Activated CD8-positive, alpha-beta memory T cell treated with anti-CD3 and anti-CD28 coated beads, Interleukin-2, amount 10 ng/mL, durations not matched to agents 7 days and 5 days (primary cell): ENCODE measurements around the gene PPM1E. TPM values are rescaled to one million over a fixed set of nuclear protein-coding genes. Genes with fewer than 3 reads are reported as not detected.

ENCODE experiments used
- ATAC-seq: fragments of 150-1000 bp; cut with Tn5 transposase; one replicate; pipeline ENCODE4 v1.10.0; 2021; ENCODE audit warnings: moderate library complexity
- CTCF ChIA-PET: fragments of 350-600 bp; sonication (Branson Sonifier 250); formaldehyde crosslinking; loops from one replicate; lab custom pipeline; 2021; ENCODE audit warnings: antibody characterized with exemption; lab: Charles Lee
- DNase-seq: peaks from one replicate; pipeline ENCODE4 v3.0.0-alpha.2; 2020
- H3K27ac Mint-ChIP-seq: one replicate; pipeline ENCODE4 v1.8.0; 2021; ENCODE audit warnings: mild to moderate bottlenecking, mixed read lengths
- H3K27me3 Mint-ChIP-seq: one replicate; pipeline ENCODE4 v1.8.0; 2021; ENCODE audit warnings: mixed read lengths
- H3K36me3 Mint-ChIP-seq: one replicate; pipeline ENCODE4 v1.8.0; 2021; ENCODE audit warnings: mild to moderate bottlenecking, mixed read lengths
- H3K4me1 Mint-ChIP-seq: one replicate; pipeline ENCODE4 v1.8.0; 2021; ENCODE audit warnings: mixed read lengths
- H3K4me3 Mint-ChIP-seq: one replicate; pipeline ENCODE4 v1.8.0; 2021; ENCODE audit warnings: mild to moderate bottlenecking, moderate library complexity, mixed read lengths
- H3K9me3 Mint-ChIP-seq: one replicate; pipeline ENCODE4 v1.8.0; 2022; ENCODE audit warnings: low read depth, mixed read lengths
- total RNA-seq, 2 experiments: library from RNA; stranded (reverse); gene quantifications; one replicate each; pipeline ENCODE4 v1.2.3, GENCODE V29; 2021

PPM1E gene
- total RNA-seq, 2 experiments from 2014 or later = 0.03 to 0.07 TPM

- peak; percentile 100 for ATAC-seq
- no peaks in the 10 kb centered on the region for H3K9me3 Mint-ChIP-seq
Observed at GRCh38 chr17:59001158-59001814, 245.6 kb downstream of the PPM1E start.

GRCh38 chr17:59002126-59002525 is 246.5 kb downstream of the PPM1E start:
- Mint-ChIP-seq H3K4me1 (peaks cover 38% of the 10 kb centered on the region), H3K4me3 (no peak overlapping the region), H3K27ac (peak overlapping the region; percentile 95), H3K9me3 (no peaks in the 10 kb centered on the region), H3K36me3 (peaks cover 27% of the 10 kb centered on the region), H3K27me3 (no peaks in the 10 kb centered on the region)
- no peak for ATAC-seq
- CTCF ChIA-PET = interaction anchor here (1.4 to 1.8 kb wide), 3 partner anchors 11 to 483 kb away, joined by 3 to 7 read pairs (median 4); no protein-coding TSS in a partner anchor
- DNase-seq = no peak

More at GRCh38 chr17:59001158-59001814, 245.6 kb downstream of the PPM1E start:
- CTCF ChIA-PET = interaction anchor here (1.4 to 1.8 kb wide), 3 partner anchors 12 to 482 kb away, joined by 3 to 7 read pairs (median 4); no protein-coding TSS in a partner anchor
- Mint-ChIP-seq H3K27me3 (no peaks in the 10 kb centered on the region), H3K27ac (peak overlapping the region; percentile 95), H3K4me3 (peak overlapping the region; percentile 81), H3K36me3 (peaks cover 28% of the 10 kb centered on the region), H3K4me1 (peaks cover 38% of the 10 kb centered on the region)
- DNase-seq = peak; percentile 92

DNA sequence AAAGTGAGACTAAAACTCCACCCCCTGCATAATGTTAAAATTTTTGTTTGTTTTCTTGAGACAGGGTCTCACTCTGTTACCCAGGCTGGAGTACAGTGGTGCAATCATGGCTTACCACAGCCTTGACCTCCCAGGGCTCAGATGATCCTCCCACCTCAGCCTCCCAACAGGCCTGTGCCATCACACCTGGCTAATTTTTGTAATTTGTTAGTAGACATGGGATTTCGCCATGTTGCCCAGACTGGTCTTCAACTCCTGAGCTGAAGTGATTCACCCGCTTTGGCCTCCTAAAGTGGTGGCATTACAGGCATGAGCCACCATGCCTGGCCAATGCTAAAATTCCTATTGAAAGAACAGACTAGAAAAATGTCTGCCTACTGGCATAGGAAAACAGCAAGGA is 247.2 kb downstream of the PPM1E start:
- CTCF ChIA-PET = interaction anchor here (0.7 to 2.6 kb wide), 5 partner anchors 10 to 484 kb away, joined by 4 to 16 read pairs (median 6); no protein-coding TSS in a partner anchor
- DNase-seq = no peak
- ATAC-seq = no peak
- peaks cover 26% of the 10 kb centered on the region for H3K36me3 Mint-ChIP-seq
- peaks cover 38% of the 10 kb centered on the region for H3K4me1 Mint-ChIP-seq
- H3K27ac Mint-ChIP-seq = peak overlapping the region; percentile 52
- no peaks in the 10 kb centered on the region for H3K9me3 Mint-ChIP-seq
- no peaks in the 10 kb centered on the region for H3K27me3 Mint-ChIP-seq
- no peak overlapping the region for H3K4me3 Mint-ChIP-seq

GRCh38 chr17:59003860-59004259 is 248.2 kb downstream of the PPM1E start:
- Mint-ChIP-seq H3K36me3 (peaks cover 16% of the 10 kb centered on the region), H3K4me1 (peaks cover 38% of the 10 kb centered on the region), H3K27me3 (no peaks in the 10 kb centered on the region), H3K4me3 (no peak overlapping the region), H3K27ac (no peak overlapping the region), H3K9me3 (no peaks in the 10 kb centered on the region)
- DNase-seq (no peak), ATAC-seq (no peak)
- CTCF ChIA-PET = interaction anchor here (0.7 to 3.1 kb wide), 7 partner anchors 10 to 485 kb away, joined by 3 to 20 read pairs (median 4); no protein-coding TSS in a partner anchor

DNA sequence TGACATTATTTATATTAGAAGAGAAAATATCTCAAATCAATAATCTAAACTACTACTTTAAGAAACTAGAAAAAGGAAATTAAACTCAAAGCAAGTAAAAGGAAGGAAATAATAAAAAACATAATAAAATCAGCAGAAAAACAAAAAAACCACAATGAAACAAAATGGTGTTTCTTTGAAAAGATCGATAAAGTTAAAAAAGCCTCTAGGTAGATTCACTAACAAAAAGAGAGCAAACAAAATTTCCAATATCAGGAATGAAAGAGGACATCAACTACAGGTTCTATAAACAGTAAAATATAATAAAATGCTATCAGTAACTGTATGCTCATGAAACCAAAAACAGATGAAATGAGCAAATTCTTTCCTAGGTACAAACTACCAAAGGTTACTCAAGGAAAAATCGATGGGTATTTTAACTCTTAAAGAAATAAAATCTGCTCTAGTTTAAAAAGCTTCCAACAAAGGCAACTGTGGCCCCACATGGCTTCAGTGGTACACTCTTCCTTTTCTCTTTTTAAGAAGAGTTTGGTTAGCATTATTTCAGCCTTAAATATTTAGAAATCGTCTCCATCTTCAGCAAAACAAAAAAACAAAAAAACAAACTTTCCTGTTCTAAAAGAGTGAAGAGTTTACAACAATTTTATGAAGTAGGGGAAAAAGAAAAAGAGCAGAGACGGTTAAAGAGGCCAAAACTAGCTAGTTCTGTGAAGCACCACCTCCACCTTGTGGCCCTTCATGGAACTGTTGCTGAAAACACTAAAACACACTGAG is 248.9 kb downstream of the PPM1E start:
- Mint-ChIP-seq H3K4me3 (no peak overlapping the region), H3K36me3 (peaks cover 10% of the 10 kb centered on the region), H3K9me3 (no peaks in the 10 kb centered on the region), H3K4me1 (peaks cover 37% of the 10 kb centered on the region), H3K27ac (peak overlapping the region; percentile 77), H3K27me3 (no peaks in the 10 kb centered on the region)
- ATAC-seq (peak; percentile 48), DNase-seq (peak; percentile 79)
- CTCF ChIA-PET = interaction anchor here (0.6 to 3.1 kb wide), 26 partner anchors 9 to 486 kb away, joined by 3 to 24 read pairs (median 4); partner anchors contain the start of genes RAD51C and TEX14

- Mint-ChIP-seq H3K4me1 (peaks cover 11% of the 10 kb centered on the region), H3K27me3 (no peaks in the 10 kb centered on the region), H3K27ac (no peak overlapping the region), H3K9me3 (no peaks in the 10 kb centered on the region), H3K36me3 (peaks cover 10% of the 10 kb centered on the region), H3K4me3 (no peak overlapping the region)
- ATAC-seq = no peak
- CTCF ChIA-PET = interaction anchor here (0.7 to 1.2 kb wide), 3 partner anchors 8 to 758 kb away, joined by 3 to 4 read pairs (median 3); no protein-coding TSS in a partner anchor
- DNase-seq = no peak
Observed at GRCh38 chr17:59007995-59008394, 252.3 kb downstream of the PPM1E start.

DNA sequence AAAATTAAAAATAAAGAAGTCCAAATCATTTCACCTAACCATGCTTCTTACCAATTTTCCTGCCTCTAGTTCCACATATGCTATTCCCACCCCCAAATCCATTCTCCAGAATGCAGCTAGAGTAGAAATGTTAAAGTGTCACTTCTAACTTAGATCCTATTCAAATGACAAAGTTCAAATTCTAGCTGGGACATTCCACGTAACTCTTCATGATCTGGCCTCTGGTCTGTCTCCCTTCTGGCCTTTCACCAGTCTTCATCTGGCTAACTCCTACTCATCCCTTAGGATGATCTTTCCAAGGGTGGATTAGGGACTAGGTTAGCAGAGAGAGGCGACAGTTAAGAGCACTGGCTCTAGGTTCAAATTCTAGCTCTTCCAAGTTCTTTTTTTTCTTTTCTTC is 253.1 kb downstream of the PPM1E start:
- H3K9me3 Mint-ChIP-seq = no peaks in the 10 kb centered on the region
- H3K4me1 Mint-ChIP-seq = peaks cover 8% of the 10 kb centered on the region
- CTCF ChIA-PET = interaction anchor here (0.7 to 1.0 kb wide), 2 partner anchors 298 to 759 kb away, joined by 3 read pairs; no protein-coding TSS in a partner anchor
- ATAC-seq = no peak
- DNase-seq = no peak
- H3K4me3 Mint-ChIP-seq = no peak overlapping the region
- H3K27ac Mint-ChIP-seq = no peak overlapping the region
- H3K27me3 Mint-ChIP-seq = no peaks in the 10 kb centered on the region
- peaks cover 13% of the 10 kb centered on the region for H3K36me3 Mint-ChIP-seq

DNA sequence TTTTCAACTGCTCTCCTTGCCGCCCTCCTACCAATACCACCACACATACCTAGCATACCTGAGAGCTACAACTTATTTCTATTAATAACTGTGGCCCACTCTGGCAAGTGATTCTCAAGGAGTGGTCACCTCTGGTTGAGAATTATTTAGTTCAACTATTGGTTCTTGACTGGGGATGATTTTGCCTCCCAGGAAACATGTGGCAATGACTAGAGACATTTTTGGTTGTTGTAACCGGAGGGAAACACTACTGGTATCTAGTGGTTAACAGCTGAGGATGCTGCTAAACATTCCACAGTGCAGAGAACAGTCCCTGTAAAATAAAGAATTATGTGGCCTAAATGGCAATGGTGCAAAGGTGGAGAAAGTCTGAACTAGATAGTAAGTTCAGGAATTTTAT is 254.4 kb downstream of the PPM1E start:
- H3K9me3 Mint-ChIP-seq = no peaks in the 10 kb centered on the region
- H3K27me3 Mint-ChIP-seq = no peaks in the 10 kb centered on the region

GRCh38 chr17:59011975-59012374 is 256.3 kb downstream of the PPM1E start:
- CTCF ChIA-PET = interaction anchor here (0.6 kb wide), 1 partner anchor 217 kb away, joined by 3 read pairs; no protein-coding TSS in a partner anchor

More for the DNA sequence above, 254.4 kb downstream of the PPM1E start:
- Mint-ChIP-seq H3K4me3 (no peak overlapping the region), H3K27ac (no peak overlapping the region), H3K4me1 (no peaks in the 10 kb centered on the region), H3K36me3 (peaks cover 16% of the 10 kb centered on the region)
- CTCF ChIA-PET = interaction anchor here (0.5 kb wide), 1 partner anchor 199 kb away, joined by 5 read pairs; no protein-coding TSS in a partner anchor
- DNase-seq (no peak), ATAC-seq (no peak)

GRCh38 chr17:59018019-59018418 is 262.4 kb downstream of the PPM1E start:
- no peak overlapping the region for H3K27ac Mint-ChIP-seq
- peaks cover 33% of the 10 kb centered on the region for H3K36me3 Mint-ChIP-seq
- CTCF ChIA-PET = interaction anchor here (1.2 to 2.0 kb wide), 2 partner anchors 11 to 13 kb away, joined by 3 to 6 read pairs; no protein-coding TSS in a partner anchor
- no peak for ATAC-seq
- H3K4me1 Mint-ChIP-seq = no peaks in the 10 kb centered on the region
- peaks cover 3% of the 10 kb centered on the region for H3K9me3 Mint-ChIP-seq
- DNase-seq = no peak
- H3K27me3 Mint-ChIP-seq = no peaks in the 10 kb centered on the region
- no peak overlapping the region for H3K4me3 Mint-ChIP-seq

More at GRCh38 chr17:59011975-59012374, 256.3 kb downstream of the PPM1E start:
- H3K4me1 Mint-ChIP-seq = no peaks in the 10 kb centered on the region
- DNase-seq (no peak), ATAC-seq (no peak)
- H3K9me3 Mint-ChIP-seq = no peaks in the 10 kb centered on the region
- no peak overlapping the region for H3K27ac Mint-ChIP-seq
- H3K27me3 Mint-ChIP-seq = no peaks in the 10 kb centered on the region
- no peak overlapping the region for H3K4me3 Mint-ChIP-seq
- H3K36me3 Mint-ChIP-seq = peaks cover 19% of the 10 kb centered on the region

- H3K36me3 Mint-ChIP-seq = peaks cover 29% of the 10 kb centered on the region
- peaks cover 7% of the 10 kb centered on the region for H3K4me1 Mint-ChIP-seq
- H3K4me3 Mint-ChIP-seq = no peak overlapping the region
- no peak for DNase-seq
- no peak for ATAC-seq
- CTCF ChIA-PET = no interaction called here
- no peaks in the 10 kb centered on the region for H3K27me3 Mint-ChIP-seq
- H3K27ac Mint-ChIP-seq = no peak overlapping the region
- H3K9me3 Mint-ChIP-seq = peaks cover 3% of the 10 kb centered on the region
Observed at GRCh38 chr17:59024916-59025315, 269.3 kb downstream of the PPM1E start.

- Mint-ChIP-seq H3K27ac (no peak overlapping the region), H3K4me3 (no peak overlapping the region), H3K36me3 (peaks cover 20% of the 10 kb centered on the region), H3K9me3 (peaks cover under 1% of the 10 kb centered on the region), H3K4me1 (peaks cover 7% of the 10 kb centered on the region), H3K27me3 (no peaks in the 10 kb centered on the region)
- no peak for DNase-seq
- no peak for ATAC-seq
- CTCF ChIA-PET = no interaction called here
Observed at GRCh38 chr17:59026176-59026939, 270.7 kb downstream of the PPM1E start.
